ENCODE data around the gene SLC43A2. TPM values are rescaled to one million over a fixed set of nuclear protein-coding genes. Genes with fewer than 3 reads are reported as not detected.

SLC43A2 gene
- total RNA-seq, 2 experiments from 2014 or later, result 9.0 to 10.2 TPM

DNA sequence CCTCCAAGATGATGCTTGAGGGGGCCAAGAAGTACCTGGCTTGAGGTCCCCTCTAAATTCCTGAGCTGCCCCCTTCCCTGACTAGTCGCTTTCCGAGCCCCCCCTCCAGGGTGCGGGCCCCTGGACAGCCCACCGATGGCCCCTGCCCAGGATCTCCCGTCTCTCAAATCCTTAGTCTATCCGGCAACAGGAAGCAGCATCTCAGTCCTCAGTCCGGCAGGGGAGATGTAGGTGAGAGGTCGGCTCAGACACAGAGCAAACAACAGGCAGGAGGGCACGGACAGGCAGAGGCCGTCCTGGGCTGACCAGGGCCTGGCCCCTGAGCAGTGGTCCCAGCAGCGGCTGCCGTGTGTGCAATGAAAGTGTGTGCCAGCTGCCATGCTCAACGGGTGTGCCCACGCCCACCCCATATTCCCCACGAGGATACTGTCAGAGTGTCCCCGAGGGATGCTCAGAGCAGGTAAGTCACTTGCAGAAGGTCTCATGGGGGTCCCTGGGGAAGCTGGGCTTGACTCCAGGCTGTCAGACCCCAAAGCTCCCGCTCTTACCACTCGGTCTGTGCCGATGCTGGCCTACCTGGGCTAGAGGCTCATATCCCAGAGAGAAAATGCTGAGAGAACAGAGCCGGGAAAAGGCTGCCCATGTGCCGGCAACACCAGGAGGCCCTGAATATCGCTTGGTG lies 7.2 kb downstream of the SLC43A2 start:
- ATAC-seq (ENCODE audit: poor library complexity) (no peak), DNase-seq (no peak)
- H3K4me3 Mint-ChIP-seq, result no peak overlapping the region
- H3K27me3 Mint-ChIP-seq, result no peaks in the 10 kb centered on the region
- POLR2A ChIA-PET, result no interaction called here
- no peaks in the 10 kb centered on the region for H3K9me3 ChIP-seq (ENCODE audit: control insufficient read depth in 1 of 2, insufficient read depth in 1 of 2, low read length in 2 of 2)
- intact Hi-C loops (cut with DNase I, micrococcal nuclease), result loop anchor here (10.0 kb wide), 2 partner anchors 57 to 167 kb away; partner anchors contain the start of genes CRK (in 1 of the 2) and PITPNA (in 1 of the 2)
- TF ChIP-seq, protein P1, sequence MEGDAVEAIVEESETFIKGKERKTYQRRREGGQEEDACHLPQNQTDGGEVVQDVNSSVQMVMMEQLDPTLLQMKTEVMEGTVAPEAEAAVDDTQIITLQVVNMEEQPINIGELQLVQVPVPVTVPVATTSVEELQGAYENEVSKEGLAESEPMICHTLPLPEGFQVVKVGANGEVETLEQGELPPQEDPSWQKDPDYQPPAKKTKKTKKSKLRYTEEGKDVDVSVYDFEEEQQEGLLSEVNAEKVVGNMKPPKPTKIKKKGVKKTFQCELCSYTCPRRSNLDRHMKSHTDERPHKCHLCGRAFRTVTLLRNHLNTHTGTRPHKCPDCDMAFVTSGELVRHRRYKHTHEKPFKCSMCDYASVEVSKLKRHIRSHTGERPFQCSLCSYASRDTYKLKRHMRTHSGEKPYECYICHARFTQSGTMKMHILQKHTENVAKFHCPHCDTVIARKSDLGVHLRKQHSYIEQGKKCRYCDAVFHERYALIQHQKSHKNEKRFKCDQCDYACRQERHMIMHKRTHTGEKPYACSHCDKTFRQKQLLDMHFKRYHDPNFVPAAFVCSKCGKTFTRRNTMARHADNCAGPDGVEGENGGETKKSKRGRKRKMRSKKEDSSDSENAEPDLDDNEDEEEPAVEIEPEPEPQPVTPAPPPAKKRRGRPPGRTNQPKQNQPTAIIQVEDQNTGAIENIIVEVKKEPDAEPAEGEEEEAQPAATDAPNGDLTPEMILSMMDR (IDR thresholded peaks at IDR 0.05), result no peak
- no peak overlapping the region for H3K27ac ChIP-seq (ENCODE audit: low read depth in 1 of 2, low read length in 2 of 2)
- H3K4me1 Mint-ChIP-seq (ENCODE audit: low read depth), result peaks cover 1% of the 10 kb centered on the region
- H3K4me3 ChIP-seq (ENCODE audit: low read length), result no peak overlapping the region
- H3K36me3 Mint-ChIP-seq (ENCODE audit: low read depth), result no peaks in the 10 kb centered on the region
- CTCF ChIA-PET, result no interaction called here
- H3K4me1 ChIP-seq (ENCODE audit: insufficient read depth, low read length), result peaks cover 7% of the 10 kb centered on the region
- H3K27ac Mint-ChIP-seq, result no peak overlapping the region
- H3K36me3 ChIP-seq (ENCODE audit: insufficient read depth, low read length), result no peaks in the 10 kb centered on the region
- no peaks in the 10 kb centered on the region for H3K9me3 Mint-ChIP-seq
- peaks cover 0 to 5% of the 10 kb centered on the region in 2 experiments for H3K27me3 ChIP-seq (ENCODE audit: control insufficient read depth in 1 of 2, insufficient read depth in 2 of 2, low read length in 2 of 2)

DNA sequence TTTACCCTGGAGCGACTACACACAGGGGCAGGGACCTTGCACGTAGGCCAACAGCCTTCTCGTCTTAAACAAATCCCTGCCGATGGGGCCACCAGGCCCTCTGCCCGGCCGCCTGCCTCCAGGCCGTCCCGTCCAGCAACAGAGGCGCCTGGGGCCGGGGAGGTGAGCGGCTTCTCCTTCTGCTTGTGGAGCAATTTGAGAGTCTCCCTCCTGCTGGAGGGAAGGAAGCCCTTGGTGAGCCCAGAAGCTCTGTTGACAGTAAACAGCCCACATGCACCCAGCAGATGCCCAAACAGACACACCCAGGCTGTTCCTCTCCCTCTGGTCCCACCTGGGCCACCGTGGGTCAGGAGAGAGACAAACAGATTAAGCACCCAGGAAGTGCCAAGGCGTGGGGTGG lies 8.1 kb downstream of the SLC43A2 start:
- no peaks in the 10 kb centered on the region for H3K4me1 Mint-ChIP-seq (ENCODE audit: low read depth)
- H3K27me3 Mint-ChIP-seq, result no peaks in the 10 kb centered on the region
- H3K4me3 Mint-ChIP-seq, result no peak overlapping the region
- Histone ChIP-seq H3K36me3 (ENCODE audit: insufficient read depth, low read length) (no peaks in the 10 kb centered on the region), H3K27ac (ENCODE audit: low read depth in 1 of 2, low read length in 2 of 2) (no peak overlapping the region), H3K9me3 (ENCODE audit: control insufficient read depth in 1 of 2, insufficient read depth in 1 of 2, low read length in 2 of 2) (no peaks in the 10 kb centered on the region), H3K4me3 (ENCODE audit: low read length) (no peak overlapping the region), H3K27me3 (ENCODE audit: control insufficient read depth in 1 of 2, insufficient read depth in 2 of 2, low read length in 2 of 2) (peaks cover 0 to 2% of the 10 kb centered on the region in 2 experiments), H3K4me1 (ENCODE audit: insufficient read depth, low read length) (peaks cover 7% of the 10 kb centered on the region)
- TF ChIP-seq, protein P1 (IDR thresholded peaks at IDR 0.05), result no peak
- H3K27ac Mint-ChIP-seq, result no peak overlapping the region
- ChIA-PET POLR2A (no interaction called here), CTCF (no interaction called here)
- no peaks in the 10 kb centered on the region for H3K9me3 Mint-ChIP-seq
- no peak for DNase-seq
- no peaks in the 10 kb centered on the region for H3K36me3 Mint-ChIP-seq (ENCODE audit: low read depth)
- intact Hi-C loops (cut with DNase I, micrococcal nuclease), result loop anchor here (10.0 kb wide), 2 partner anchors 56 to 166 kb away; partner anchors contain the start of genes CRK (in 1 of the 2) and PITPNA (in 1 of the 2)
- ATAC-seq (ENCODE audit: poor library complexity), result no peak

DNA sequence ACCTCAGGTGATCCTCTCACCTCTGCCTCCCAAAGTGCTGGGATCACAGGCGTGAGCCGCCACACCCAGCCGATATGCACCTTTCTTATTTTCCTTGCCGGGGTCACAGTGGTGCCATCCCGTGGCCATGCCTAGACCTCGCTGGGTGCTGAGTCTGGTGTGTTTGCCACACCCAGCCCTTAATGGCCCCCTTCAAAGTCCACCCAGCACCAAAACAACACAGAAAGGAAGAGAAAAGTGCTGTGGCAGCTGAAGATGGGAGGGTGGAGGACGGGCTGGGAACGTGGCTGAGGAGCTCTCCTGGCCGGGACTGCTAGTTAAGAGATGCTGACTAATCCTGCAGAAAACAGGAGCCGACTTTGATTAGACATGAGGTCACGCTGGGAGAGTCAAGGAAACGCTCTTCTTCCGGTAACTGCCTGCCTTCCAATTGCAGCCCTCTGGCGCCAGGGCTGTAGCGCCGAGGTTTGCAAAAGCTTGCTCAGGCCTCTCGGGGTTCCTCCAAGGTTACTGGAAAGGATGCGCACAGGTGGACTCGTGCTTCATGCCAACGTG lies 10.9 kb downstream of the SLC43A2 start:
- Mint-ChIP-seq H3K4me1 (ENCODE audit: low read depth) (no peaks in the 10 kb centered on the region), H3K27ac (no peak overlapping the region), H3K4me3 (no peak overlapping the region), H3K36me3 (ENCODE audit: low read depth) (no peaks in the 10 kb centered on the region), H3K27me3 (no peaks in the 10 kb centered on the region), H3K9me3 (no peaks in the 10 kb centered on the region)
- DNase-seq (no peak), ATAC-seq (ENCODE audit: poor library complexity) (no peak)
- TF ChIP-seq, protein P1 (IDR thresholded peaks at IDR 0.05), result no peak
- intact Hi-C loops (cut with DNase I, micrococcal nuclease), result loop anchor here in 1 of 2 experiments (5.0 kb wide), 1 partner anchor 35 kb away; no protein-coding TSS in a partner anchor
- Histone ChIP-seq H3K4me3 (ENCODE audit: low read length) (no peak overlapping the region), H3K27me3 (ENCODE audit: control insufficient read depth in 1 of 2, insufficient read depth in 2 of 2, low read length in 2 of 2) (no peaks in the 10 kb centered on the region), H3K4me1 (ENCODE audit: insufficient read depth, low read length) (peaks cover 7% of the 10 kb centered on the region), H3K9me3 (ENCODE audit: control insufficient read depth in 1 of 2, insufficient read depth in 1 of 2, low read length in 2 of 2) (no peaks in the 10 kb centered on the region), H3K27ac (ENCODE audit: low read depth in 1 of 2, low read length in 2 of 2) (no peak overlapping the region), H3K36me3 (ENCODE audit: insufficient read depth, low read length) (no peaks in the 10 kb centered on the region)
- POLR2A ChIA-PET, result no interaction called here
- CTCF ChIA-PET, result interaction anchor here (1.9 kb wide), 1 partner anchor 12 kb away, joined by 6 read pairs; no protein-coding TSS in a partner anchor

All from CD4-positive, alpha-beta T cell (primary cell).